ENCODE results near the gene PARD3.

Gene PARD3

DNA sequence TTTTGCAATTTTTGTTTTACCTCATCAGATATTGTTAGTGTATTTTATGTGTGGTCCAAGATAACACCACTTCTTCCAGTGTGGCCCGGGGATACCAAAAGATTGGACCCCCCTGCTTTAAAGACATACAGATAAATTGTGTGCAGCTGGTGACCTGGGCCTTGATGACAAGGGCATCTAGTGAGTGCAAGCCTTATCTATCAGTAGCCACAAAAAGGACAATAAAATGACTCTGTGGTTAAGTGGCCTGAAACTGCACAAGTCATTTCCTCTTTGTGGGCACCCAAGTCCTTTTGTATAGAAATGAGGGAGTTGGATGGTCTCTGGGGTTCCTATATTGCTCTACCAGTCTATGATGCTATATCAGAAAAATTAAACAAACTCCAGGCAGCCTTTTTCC lies 98.1 kb downstream of the PARD3 start:
- ChIA-PET POLR2A (no interaction called here), CTCF (interaction anchor here (0.7 kb wide), 1 partner anchor 11 kb away, joined by 3 read pairs; no protein-coding TSS in a partner anchor)
- TF ChIP-seq FOXK2 (IDR thresholded peaks at IDR 0.05) (no peak), BHLHE40 (IDR thresholded peaks at IDR 0.05; ENCODE audit: borderline replicate concordance) (no peak), LEF1 (IDR thresholded peaks at IDR 0.05; ENCODE audit: borderline replicate concordance) (no peak), FOXM1 (IDR thresholded peaks at IDR 0.05; ENCODE audit: borderline replicate concordance) (no peak)
- no peak for DNase-seq (ENCODE audit: extremely low spot score)

DNA sequence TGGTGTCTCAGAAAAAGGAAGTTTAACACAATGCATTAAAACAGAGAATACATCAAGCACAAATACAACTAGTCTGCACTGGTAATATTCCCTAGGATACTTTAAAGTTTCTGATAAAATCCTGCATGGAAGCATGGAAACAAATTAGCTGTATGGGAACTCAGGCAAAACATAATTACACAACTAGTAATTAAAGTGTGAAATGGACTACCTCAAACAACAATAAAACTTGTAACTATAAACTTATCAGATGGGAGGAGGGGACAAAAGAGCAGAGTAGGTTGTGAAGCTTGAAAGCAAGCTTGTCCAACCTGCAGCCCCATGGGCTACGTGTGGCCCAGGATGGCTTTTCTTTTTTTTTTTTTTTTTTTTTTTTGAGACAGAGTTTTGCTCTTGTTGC lies 98.9 kb downstream of the PARD3 start:
- no peak for DNase-seq (ENCODE audit: extremely low spot score)
- ChIA-PET CTCF (interaction anchor here (0.7 kb wide), 1 partner anchor 10 kb away, joined by 3 read pairs; no protein-coding TSS in a partner anchor), POLR2A (no interaction called here)
- no peak for TF ChIP-seq LEF1 (IDR thresholded peaks at IDR 0.05; ENCODE audit: borderline replicate concordance)
- TF ChIP-seq, protein P1, sequence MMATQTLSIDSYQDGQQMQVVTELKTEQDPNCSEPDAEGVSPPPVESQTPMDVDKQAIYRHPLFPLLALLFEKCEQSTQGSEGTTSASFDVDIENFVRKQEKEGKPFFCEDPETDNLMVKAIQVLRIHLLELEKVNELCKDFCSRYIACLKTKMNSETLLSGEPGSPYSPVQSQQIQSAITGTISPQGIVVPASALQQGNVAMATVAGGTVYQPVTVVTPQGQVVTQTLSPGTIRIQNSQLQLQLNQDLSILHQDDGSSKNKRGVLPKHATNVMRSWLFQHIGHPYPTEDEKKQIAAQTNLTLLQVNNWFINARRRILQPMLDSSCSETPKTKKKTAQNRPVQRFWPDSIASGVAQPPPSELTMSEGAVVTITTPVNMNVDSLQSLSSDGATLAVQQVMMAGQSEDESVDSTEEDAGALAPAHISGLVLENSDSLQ (IDR thresholded peaks at IDR 0.05): no peak
- TF ChIP-seq ZNF384 (IDR thresholded peaks at IDR 0.05): no peak
- TF ChIP-seq SP1 (IDR thresholded peaks at IDR 0.05): no peak
- TF ChIP-seq NFRKB (IDR thresholded peaks at IDR 0.05): no peak
- TF ChIP-seq BHLHE40 (IDR thresholded peaks at IDR 0.05; ENCODE audit: borderline replicate concordance): no peak
- no peak for TF ChIP-seq TARDBP (IDR thresholded peaks at IDR 0.05)
- no peak for TF ChIP-seq ARNT (IDR thresholded peaks at IDR 0.05)
- no peak for TF ChIP-seq L3MBTL2 (conservative IDR thresholded peaks at IDR 0.05)
- TF ChIP-seq CTBP1 (IDR thresholded peaks at IDR 0.05; ENCODE audit: borderline replicate concordance): no peak
- no peak for TF ChIP-seq FOXM1 (IDR thresholded peaks at IDR 0.05; ENCODE audit: borderline replicate concordance)
- no peak for TF ChIP-seq FOXA1 (IDR thresholded peaks at IDR 0.05)
- TF ChIP-seq FOXK2 (IDR thresholded peaks at IDR 0.05): no peak
- TF ChIP-seq ELF4 (IDR thresholded peaks at IDR 0.05): no peak
- TF ChIP-seq HDGF (IDR thresholded peaks at IDR 0.05; ENCODE audit: borderline replicate concordance): no peak
- TF ChIP-seq SUZ12 (IDR thresholded peaks at IDR 0.05): no peak

DNA sequence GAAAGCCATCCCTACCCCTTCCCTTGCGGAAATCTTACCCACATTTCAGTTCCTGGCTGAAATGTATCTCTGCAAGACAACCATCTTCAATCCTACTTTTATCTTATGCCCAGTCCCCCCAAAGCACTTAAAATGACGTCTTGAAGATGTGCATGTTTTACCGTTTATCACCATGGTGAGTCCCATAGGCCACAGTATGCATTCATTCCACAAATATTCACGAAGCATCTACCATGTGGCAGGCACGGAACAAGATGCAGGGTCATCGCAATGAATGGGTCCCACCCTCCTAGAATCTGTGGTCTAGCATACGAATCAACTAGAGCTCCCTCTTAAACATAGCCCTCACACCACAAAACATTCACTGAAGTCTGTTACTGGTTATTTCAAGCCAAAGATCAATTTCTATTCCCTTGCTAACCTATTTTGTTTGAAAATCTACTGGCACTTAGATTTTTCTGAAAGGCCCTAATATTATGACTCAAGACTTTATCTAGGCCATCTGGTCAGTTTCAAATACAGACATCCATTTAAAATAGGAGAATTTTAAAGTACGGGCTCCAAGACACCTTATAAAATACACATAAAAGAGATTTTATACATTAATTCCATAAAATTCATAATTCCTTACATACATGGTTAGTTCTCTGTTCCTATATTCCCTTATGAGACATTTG lies 99.4 kb downstream of the PARD3 start:
- no peak for TF ChIP-seq SUZ12 (IDR thresholded peaks at IDR 0.05)
- ChIA-PET CTCF (no interaction called here), POLR2A (no interaction called here)
- no peak for DNase-seq (ENCODE audit: extremely low spot score)

DNA sequence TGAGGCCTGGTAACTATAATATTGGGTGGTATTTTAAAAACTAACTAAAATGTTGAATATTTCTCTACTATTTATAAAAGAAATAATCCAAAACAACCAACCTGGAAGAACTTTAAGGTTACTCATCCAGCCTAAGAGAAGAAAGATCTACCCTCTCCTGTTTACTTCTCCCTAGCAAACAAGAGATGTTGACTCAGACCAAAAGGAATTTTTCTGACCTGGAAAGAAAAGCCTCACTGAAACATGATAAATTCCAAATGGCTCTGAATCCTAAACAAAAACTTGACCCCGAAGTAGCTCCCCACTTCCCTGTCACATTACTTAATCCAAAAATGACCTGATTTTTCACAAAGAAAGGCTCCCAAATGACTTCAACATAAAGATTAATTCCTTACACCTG lies 101.2 kb downstream of the PARD3 start:
- no peak for DNase-seq (ENCODE audit: extremely low spot score)
- CTCF ChIA-PET: interaction anchor here (0.5 to 0.6 kb wide), 2 partner anchors 30 to 76 kb away, joined by 3 to 5 read pairs; no protein-coding TSS in a partner anchor
- no peak for TF ChIP-seq SP1 (IDR thresholded peaks at IDR 0.05)
- TF ChIP-seq BHLHE40 (IDR thresholded peaks at IDR 0.05; ENCODE audit: borderline replicate concordance): no peak
- TF ChIP-seq SUZ12 (IDR thresholded peaks at IDR 0.05): no peak
- no peak for TF ChIP-seq CTBP1 (IDR thresholded peaks at IDR 0.05; ENCODE audit: borderline replicate concordance)
- no peak for TF ChIP-seq FOXM1 (IDR thresholded peaks at IDR 0.05; ENCODE audit: borderline replicate concordance)
- no peak for TF ChIP-seq TARDBP (IDR thresholded peaks at IDR 0.05)
- no peak for TF ChIP-seq FOXA1 (IDR thresholded peaks at IDR 0.05)
- TF ChIP-seq ARNT (IDR thresholded peaks at IDR 0.05): no peak
- no peak for TF ChIP-seq L3MBTL2 (conservative IDR thresholded peaks at IDR 0.05)
- no peak for TF ChIP-seq FOXK2 (IDR thresholded peaks at IDR 0.05)
- no peak for TF ChIP-seq ZNF384 (IDR thresholded peaks at IDR 0.05)
- TF ChIP-seq, protein P1 (IDR thresholded peaks at IDR 0.05): no peak
- TF ChIP-seq ELF4 (IDR thresholded peaks at IDR 0.05): no peak
- TF ChIP-seq NFRKB (IDR thresholded peaks at IDR 0.05): no peak
- TF ChIP-seq HDGF (IDR thresholded peaks at IDR 0.05; ENCODE audit: borderline replicate concordance): no peak
- no peak for TF ChIP-seq LEF1 (IDR thresholded peaks at IDR 0.05; ENCODE audit: borderline replicate concordance)
- POLR2A ChIA-PET: no interaction called here

DNA sequence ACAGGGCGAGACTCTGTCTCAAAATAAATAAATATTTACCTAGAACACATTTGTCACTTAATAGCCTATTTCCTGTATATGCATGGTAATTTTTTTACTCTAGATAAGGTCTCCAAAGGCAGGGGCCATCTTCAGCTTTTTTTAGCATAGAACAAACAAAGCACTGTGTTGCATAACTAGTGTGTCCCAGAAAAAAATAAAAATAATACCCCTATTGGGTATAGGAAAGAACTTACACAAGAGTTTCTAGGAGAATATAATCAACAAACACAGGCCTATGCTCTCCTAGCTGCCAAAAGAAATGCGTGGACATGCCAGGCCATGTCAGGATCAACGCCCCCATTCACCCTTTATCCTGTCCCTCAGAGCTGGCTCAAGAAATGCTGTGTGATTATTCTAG lies 103.6 kb downstream of the PARD3 start:
- TF ChIP-seq CTBP1 (IDR thresholded peaks at IDR 0.05; ENCODE audit: borderline replicate concordance) (no peak), FOXA1 (IDR thresholded peaks at IDR 0.05) (no peak), SP1 (IDR thresholded peaks at IDR 0.05) (no peak), HDGF (IDR thresholded peaks at IDR 0.05; ENCODE audit: borderline replicate concordance) (no peak), ARNT (IDR thresholded peaks at IDR 0.05) (no peak), TARDBP (IDR thresholded peaks at IDR 0.05) (no peak), SUZ12 (IDR thresholded peaks at IDR 0.05) (no peak), NFRKB (IDR thresholded peaks at IDR 0.05) (no peak), BHLHE40 (IDR thresholded peaks at IDR 0.05; ENCODE audit: borderline replicate concordance) (no peak)
- TF ChIP-seq, protein P1 (IDR thresholded peaks at IDR 0.05): no peak
- CTCF ChIA-PET: interaction anchor here (0.5 to 1.7 kb wide), 2 partner anchors 21 to 247 kb away, joined by 3 to 4 read pairs; no protein-coding TSS in a partner anchor
- POLR2A ChIA-PET: no interaction called here
- DNase-seq (ENCODE audit: extremely low spot score): no peak

DNA sequence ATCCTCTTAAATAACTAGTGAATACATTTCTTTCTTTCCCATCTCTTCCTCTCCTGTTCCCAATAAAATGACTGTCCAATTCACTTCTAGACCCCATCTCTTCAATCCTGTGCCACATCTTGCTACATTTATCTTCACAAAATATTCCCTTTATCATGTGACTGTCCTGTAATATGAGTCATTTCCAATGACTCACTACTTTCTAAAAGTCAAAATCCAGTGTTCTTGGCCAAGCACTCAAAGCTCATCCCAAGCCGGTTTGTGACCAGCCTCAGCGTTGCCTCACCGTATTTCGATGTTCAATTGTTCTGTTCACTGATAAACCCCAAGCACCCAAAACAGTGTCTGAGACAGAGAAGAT lies 104.7 kb downstream of the PARD3 start:
- DNase-seq (ENCODE audit: extremely low spot score): no peak
- ChIA-PET POLR2A (no interaction called here), CTCF (interaction anchor here (0.6 kb wide), 1 partner anchor 22 kb away, joined by 3 read pairs; no protein-coding TSS in a partner anchor)
- no peak for TF ChIP-seq LEF1 (IDR thresholded peaks at IDR 0.05; ENCODE audit: borderline replicate concordance)
- no peak for TF ChIP-seq HDGF (IDR thresholded peaks at IDR 0.05; ENCODE audit: borderline replicate concordance)
- TF ChIP-seq NFRKB (IDR thresholded peaks at IDR 0.05): no peak
- TF ChIP-seq ZNF384 (IDR thresholded peaks at IDR 0.05): no peak
- TF ChIP-seq SP1 (IDR thresholded peaks at IDR 0.05): no peak
- TF ChIP-seq SUZ12 (IDR thresholded peaks at IDR 0.05): no peak
- TF ChIP-seq ARNT (IDR thresholded peaks at IDR 0.05): no peak
- no peak for TF ChIP-seq L3MBTL2 (conservative IDR thresholded peaks at IDR 0.05)
